B cell (primary cell): ENCODE results near the gene FCER1G. TPM values are rescaled to one million over a fixed set of nuclear protein-coding genes. Genes with fewer than 3 reads are reported as not detected.

Experiments used
- ATAC-seq: fragments of 200-7000 bp; cut with Tn5 transposase; one replicate; pipeline ENCODE4 v1.10.0; 2021; ENCODE audit warnings: low read depth, mild to moderate bottlenecking, moderate number of reproducible peaks, moderate library complexity
- CTCF ChIA-PET: fragments of 350-600 bp; sonication (Branson Sonifier 250); formaldehyde crosslinking; loops from one replicate; lab custom pipeline; 2021; ENCODE audit warnings: antibody characterized with exemption, inconsistent platforms; lab: Charles Lee
- POLR2A ChIA-PET: fragments of 350-600 bp; sonication (Branson Sonifier 250); formaldehyde crosslinking; loops from one replicate; lab custom pipeline; 2021; ENCODE audit warnings: antibody characterized with exemption; lab: Charles Lee
- DNase-seq: peaks from one replicate; pipeline ENCODE4 v3.0.0; 2013
- H2AFZ ChIP-seq: 2 replicates; pipeline ENCODE4 v1.6.1; 2012; ENCODE audit warnings: mild to moderate bottlenecking, low read depth, low read length; ENCODE audit not compliant: insufficient read depth, poor library complexity, severe bottlenecking
- H3K27ac ChIP-seq, 2 donors: 1 replicate in 1 of 2; 2 replicates in 1 of 2; pipeline ENCODE4 v1.5.1; 2012 to 2013; ENCODE audit warnings: low read length in 2 of 2, mild to moderate bottlenecking in 2 of 2, moderate library complexity in 1 of 2
- H3K27me3 ChIP-seq, 4 experiments: fragments of 200-600 bp in 1 of 4; sonication (generic) in 1 of 4; replicated peaks in 1 of 4; 1 replicate in 2 of 4; 2 replicates in 2 of 4; pipeline versions ENCODE4 v1.6.1 to v1.7.0; 2013 to 2016; ENCODE audit warnings: low read length in 3 of 4, mild to moderate bottlenecking in 2 of 4, mixed read lengths in 1 of 4, moderate library complexity in 1 of 4; ENCODE audit not compliant: insufficient read depth in 4 of 4, control insufficient read depth in 3 of 4; ENCODE audit errors: control extremely low read depth in 1 of 4
- H3K36me3 ChIP-seq, 2 experiments: replicated peaks in 1 of 2; 1 replicate in 1 of 2; 2 replicates in 1 of 2; pipeline versions ENCODE4 v1.6.1 to v1.7.1; 2013; ENCODE audit warnings: low read length in 1 of 2; ENCODE audit not compliant: insufficient read depth in 2 of 2, control insufficient read depth in 1 of 2; ENCODE audit errors: control extremely low read depth in 1 of 2, extremely low read depth in 1 of 2
- H3K4me1 ChIP-seq, 2 donors: fragments of 200-600 bp in 1 of 2; sonication (generic) in 1 of 2; 1 replicate in 1 of 2; 2 replicates in 1 of 2; pipeline versions ENCODE4 v1.5.1 to v1.6.1; 2013 to 2017; ENCODE audit warnings: low read length in 2 of 2; ENCODE audit not compliant: control insufficient read depth in 2 of 2, insufficient read depth in 2 of 2
- H3K4me2 ChIP-seq: replicated peaks from 2 replicates; pipeline ENCODE3; 2012; ENCODE audit warnings: mild to moderate bottlenecking, low read depth, low read length; ENCODE audit not compliant: poor library complexity, severe bottlenecking
- H3K4me3 ChIP-seq, 5 experiments: fragments of 200-600 bp in 1 of 5; sonication (generic) in 1 of 5; 1 replicate in 3 of 5; 2 replicates in 2 of 5; pipeline versions ENCODE4 v1.5.1 to v1.7.0; 2011 to 2016; ENCODE audit warnings: low read length in 4 of 5, mild to moderate bottlenecking in 4 of 5, low read depth in 2 of 5, control low read depth in 1 of 5, moderate library complexity in 1 of 5; ENCODE audit not compliant: insufficient read depth in 1 of 5; ENCODE audit errors: control extremely low read depth in 1 of 5, extremely low read depth in 1 of 5
- H3K79me2 ChIP-seq: fragments of 200-600 bp; sonication (generic); one replicate; pipeline ENCODE4 v1.6.0; 2016; ENCODE audit warnings: low read length; ENCODE audit not compliant: control insufficient read depth, insufficient read depth
- H3K9ac ChIP-seq: fragments of 200-600 bp; sonication (generic); 2 replicates; pipeline ENCODE4 v1.6.1; 2017; ENCODE audit warnings: mild to moderate bottlenecking, low read length, moderate library complexity
- H3K9me3 ChIP-seq, 3 donors: one replicate each; pipeline versions ENCODE4 v1.6.1 to v1.7.1; 2013; ENCODE audit warnings: low read length in 2 of 3; ENCODE audit not compliant: control insufficient read depth in 2 of 3, insufficient read depth in 1 of 3; ENCODE audit errors: control extremely low read depth in 1 of 3
- H4K20me1 ChIP-seq: 2 replicates; pipeline ENCODE4 v1.6.0; 2012; ENCODE audit warnings: mild to moderate bottlenecking, low read length; ENCODE audit not compliant: insufficient read depth, control insufficient read depth, poor library complexity, severe bottlenecking
- H3K27ac Mint-ChIP-seq: one replicate; pipeline ENCODE4 v1.8.0; 2021; ENCODE audit warnings: mixed read lengths
- H3K27me3 Mint-ChIP-seq: one replicate; pipeline ENCODE4 v1.8.0; 2021; ENCODE audit warnings: mixed read lengths
- H3K4me1 Mint-ChIP-seq: one replicate; pipeline ENCODE4 v1.8.0; 2021; ENCODE audit warnings: mixed read lengths
- H3K4me3 Mint-ChIP-seq: one replicate; pipeline ENCODE4 v1.8.0; 2021; ENCODE audit warnings: mixed read lengths
- H3K9me3 Mint-ChIP-seq: one replicate; pipeline ENCODE4 v1.8.0; 2022; ENCODE audit warnings: mixed read lengths; ENCODE audit not compliant: insufficient read depth
- EZH2 ChIP-seq: IDR thresholded peaks from 2 replicates; pipeline ENCODE4 v1.6.1; 2012; ENCODE audit warnings: borderline replicate concordance, low read depth, mild to moderate bottlenecking, moderate library complexity, low read length; ENCODE audit not compliant: insufficient read depth, poor library complexity, severe bottlenecking
- WGBS: methylation state at CpG from one replicate; pipeline ENCODE4 v1.1.5; 2013; ENCODE audit warnings: missing lambda C conversion rate; ENCODE audit not compliant: insufficient coverage; 5-methylcytosine and 5-hydroxymethylcytosine counted together
- intact Hi-C: fragments of 100-400 bp; cut with micrococcal nuclease; formaldehyde crosslinking; loops from one replicate; pipeline ENCODE4 v1.10.0; 2022
- polyA plus RNA-seq: library from polyadenylated mRNA; depleted of rRNA; stranded (reverse); fragments of >200 nt; gene quantifications from 2 replicates; pipeline ENCODE4 v1.2.3, GENCODE V29; 2012
- total RNA-seq, 2 donors: library from RNA; stranded (reverse); fragments of 120-200 nt in 1 of 2; gene quantifications; 1 replicate in 1 of 2; 2 replicates in 1 of 2; pipeline versions ENCODE4 v1.2.3 to v1.2.4, GENCODE V29; 2013 to 2022
- TF ChIP-seq, protein P1 (sequence below): fragments of 200-600 bp; IDR thresholded peaks from one replicate; pipeline ENCODE4 v1.8.0; 2022; ENCODE audit warnings: antibody characterized with exemption, mild to moderate bottlenecking

Gene FCER1G
- total and polyA plus RNA-seq, 2 donors (not counting 1 experiment from before 2014, with no cell fraction given): 0.76 to 13.6 TPM

DNA sequence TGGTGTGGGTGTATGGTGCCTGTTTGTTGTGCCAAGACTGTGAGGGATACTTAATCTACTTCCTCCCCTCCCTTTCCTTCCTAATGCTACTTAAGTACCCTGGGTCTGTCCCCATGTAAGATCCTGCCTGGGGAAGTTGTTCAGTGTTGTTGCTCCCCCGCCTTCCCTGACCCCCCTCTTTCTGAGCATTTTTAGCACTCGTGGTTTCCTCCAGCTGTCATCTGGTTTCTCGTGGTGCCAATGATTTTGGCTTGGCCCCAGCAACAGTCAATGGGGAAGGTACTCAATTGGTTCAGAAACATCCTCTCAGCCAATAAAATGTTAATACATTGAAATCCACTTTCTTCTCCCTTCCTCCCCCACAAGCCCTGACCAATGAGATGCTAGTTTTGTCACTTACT, 29.8 kb upstream of the FCER1G start:
- WGBS: 0% methylated on average over 3 of the region's 3 CpGs
- intact Hi-C loops: loop anchor here (1.0 to 5.0 kb wide), 3 partner anchors 8 to 53 kb away; partner anchors contain the start of genes B4GALT3, DEDD and UFC1

More for the DNA sequence above, 29.8 kb upstream of the FCER1G start:
- peak overlapping the region; percentile 93 for H3K27ac Mint-ChIP-seq
- Histone ChIP-seq H3K79me2 (peaks cover 3% of the 10 kb centered on the region), H3K9me3 (no peaks in the 10 kb centered on the region), H3K4me3 (peak overlapping the region in 4 of 5 experiments; percentile 31 to 63 (median 36)), H3K27me3 (no peaks in the 10 kb centered on the region), H4K20me1 (no peaks in the 10 kb centered on the region), H3K36me3 (no peaks in the 10 kb centered on the region), H2AFZ (no peak overlapping the region), H3K4me2 (peak overlapping the region; percentile 70), H3K4me1 (peaks cover 73 to 93% of the 10 kb centered on the region in 2 donors), H3K9ac (peak overlapping the region; percentile 55), H3K27ac (peak overlapping the region; percentile 86 to 94)
- peak overlapping the region; percentile 71 for H3K4me3 Mint-ChIP-seq
- H3K27me3 Mint-ChIP-seq: no peaks in the 10 kb centered on the region
- H3K4me1 Mint-ChIP-seq: peaks cover 78% of the 10 kb centered on the region
- CTCF ChIA-PET: interaction anchor here (0.6 to 2.7 kb wide), 5 partner anchors 10 to 41 kb away, joined by 3 to 13 read pairs (median 6); partner anchors contain the start of genes NDUFS2 and TOMM40L
- TF ChIP-seq, protein P1, sequence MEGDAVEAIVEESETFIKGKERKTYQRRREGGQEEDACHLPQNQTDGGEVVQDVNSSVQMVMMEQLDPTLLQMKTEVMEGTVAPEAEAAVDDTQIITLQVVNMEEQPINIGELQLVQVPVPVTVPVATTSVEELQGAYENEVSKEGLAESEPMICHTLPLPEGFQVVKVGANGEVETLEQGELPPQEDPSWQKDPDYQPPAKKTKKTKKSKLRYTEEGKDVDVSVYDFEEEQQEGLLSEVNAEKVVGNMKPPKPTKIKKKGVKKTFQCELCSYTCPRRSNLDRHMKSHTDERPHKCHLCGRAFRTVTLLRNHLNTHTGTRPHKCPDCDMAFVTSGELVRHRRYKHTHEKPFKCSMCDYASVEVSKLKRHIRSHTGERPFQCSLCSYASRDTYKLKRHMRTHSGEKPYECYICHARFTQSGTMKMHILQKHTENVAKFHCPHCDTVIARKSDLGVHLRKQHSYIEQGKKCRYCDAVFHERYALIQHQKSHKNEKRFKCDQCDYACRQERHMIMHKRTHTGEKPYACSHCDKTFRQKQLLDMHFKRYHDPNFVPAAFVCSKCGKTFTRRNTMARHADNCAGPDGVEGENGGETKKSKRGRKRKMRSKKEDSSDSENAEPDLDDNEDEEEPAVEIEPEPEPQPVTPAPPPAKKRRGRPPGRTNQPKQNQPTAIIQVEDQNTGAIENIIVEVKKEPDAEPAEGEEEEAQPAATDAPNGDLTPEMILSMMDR: no peak
- TF ChIP-seq EZH2: no peak
- H3K9me3 Mint-ChIP-seq: no peaks in the 10 kb centered on the region
- DNase-seq (peak; percentile 91), ATAC-seq (peak; percentile 76)
- POLR2A ChIA-PET: interaction anchor here (0.6 to 0.9 kb wide), 2 partner anchors 117 to 120 kb away, joined by 4 read pairs; no protein-coding TSS in a partner anchor
